GM21717 (cell line): ENCODE measurements around the gene RGL4.
"Not testable (repeated sequence)": the region's sequence is repeated elsewhere in the genome, so short reads cannot be mapped to it uniquely, and the experiment has no call there.

Experiments used
- ATAC-seq: cut with Tn5 transposase; IDR thresholded peaks from one replicate; pipeline ENCODE4 v1.9.1; 2021; ENCODE audit warnings: mild to moderate bottlenecking, moderate library complexity; ENCODE audit not compliant: unreplicated experiment

The RGL4 gene

DNA sequence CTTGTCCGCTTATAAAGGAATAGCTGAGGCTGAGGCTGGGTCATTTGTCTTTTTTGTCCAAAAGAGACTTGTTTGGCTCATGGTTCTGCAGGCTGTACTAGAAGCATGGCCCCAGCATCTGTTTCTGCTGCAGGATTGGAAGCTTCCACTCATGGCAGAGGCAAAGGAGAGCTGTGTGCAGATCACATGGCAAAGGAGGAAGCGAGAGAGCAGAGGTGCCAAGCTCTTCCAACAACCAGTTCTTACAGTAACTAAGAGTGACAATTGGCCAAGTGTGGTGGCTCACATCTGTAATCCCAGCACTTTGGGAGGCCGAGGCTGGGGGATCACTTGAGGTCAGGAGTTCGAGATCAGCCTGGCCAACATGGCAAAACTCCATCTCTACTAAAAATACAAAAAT, 37.3 kb downstream of the RGL4 start:
- not testable (repeated sequence) for ATAC-seq

DNA sequence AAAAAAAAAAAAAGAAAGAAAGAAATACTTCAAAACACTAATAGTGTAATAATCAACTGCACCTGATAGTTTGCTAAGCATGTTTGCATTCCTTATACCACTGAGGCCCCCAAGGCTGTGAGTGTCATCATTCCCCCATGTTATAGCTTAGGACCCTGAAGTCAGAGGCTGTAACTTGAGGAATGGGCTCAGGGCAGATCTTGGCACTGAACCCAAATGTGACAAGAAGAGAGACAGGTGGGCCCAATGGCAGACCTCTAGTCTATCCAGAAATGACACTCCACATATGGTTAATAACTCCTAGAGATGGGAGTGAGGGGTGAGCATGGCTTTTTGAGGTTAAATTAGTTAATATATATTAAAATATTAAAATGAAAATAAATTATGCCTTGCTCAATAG, 46.9 kb downstream of the RGL4 start:
- ATAC-seq: no peak

DNA sequence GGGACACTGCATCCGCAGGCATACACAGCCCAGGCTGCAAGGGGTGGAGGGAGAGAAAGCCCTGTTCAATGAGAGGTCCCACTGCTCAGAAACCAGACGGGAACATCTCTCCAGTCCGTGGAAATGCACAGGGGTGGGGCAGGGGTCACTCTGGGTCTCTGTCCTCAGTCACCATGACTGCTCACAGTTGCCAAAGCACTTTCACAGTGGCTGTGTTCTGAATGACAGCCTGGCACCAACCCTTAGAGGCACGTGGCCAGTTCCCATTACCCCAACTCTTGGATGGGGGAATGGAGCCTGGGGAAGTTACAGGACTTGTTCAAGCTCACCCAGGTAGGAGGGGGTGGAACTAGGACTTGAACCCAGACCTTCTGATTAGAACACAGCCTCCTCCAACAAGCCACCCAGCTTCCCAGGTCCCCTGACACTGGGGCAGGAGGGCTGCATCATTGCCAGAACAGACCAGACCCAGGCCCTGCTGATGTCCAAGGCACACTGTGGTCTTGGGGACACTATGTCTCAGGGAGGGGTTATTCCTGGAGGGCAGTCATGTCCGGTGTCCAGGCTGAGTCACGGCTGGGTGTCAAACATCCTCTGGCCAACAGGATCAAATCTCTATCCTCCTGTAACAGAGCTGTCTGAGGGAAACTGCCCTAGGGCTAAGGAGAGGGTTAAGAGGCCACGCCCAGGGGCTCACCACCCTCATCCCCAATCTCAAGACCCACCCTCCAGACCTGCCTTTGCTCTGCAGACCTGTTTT, 51.9 kb downstream of the RGL4 start:
- no peak for ATAC-seq

DNA sequence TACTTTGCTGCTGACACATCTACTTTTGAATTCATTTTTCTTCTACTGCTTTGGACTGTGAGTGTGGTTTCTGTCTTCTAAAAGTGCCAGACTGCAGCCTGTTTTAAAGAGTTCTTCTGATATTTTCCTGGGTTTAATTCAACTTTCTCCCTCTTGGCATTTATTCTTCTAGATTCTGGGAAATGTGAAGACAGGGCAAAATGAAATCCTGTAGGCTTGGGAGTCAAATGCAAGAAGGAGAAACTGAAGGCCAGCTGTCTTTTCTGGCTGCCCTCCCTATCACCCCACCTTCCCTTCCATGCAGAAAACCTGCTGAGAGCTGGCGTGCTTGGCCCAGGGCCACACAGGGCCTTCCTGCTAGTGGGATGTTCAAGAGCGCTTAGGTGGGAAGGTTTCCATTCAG, 52.5 kb downstream of the RGL4 start:
- ATAC-seq: no peak

DNA sequence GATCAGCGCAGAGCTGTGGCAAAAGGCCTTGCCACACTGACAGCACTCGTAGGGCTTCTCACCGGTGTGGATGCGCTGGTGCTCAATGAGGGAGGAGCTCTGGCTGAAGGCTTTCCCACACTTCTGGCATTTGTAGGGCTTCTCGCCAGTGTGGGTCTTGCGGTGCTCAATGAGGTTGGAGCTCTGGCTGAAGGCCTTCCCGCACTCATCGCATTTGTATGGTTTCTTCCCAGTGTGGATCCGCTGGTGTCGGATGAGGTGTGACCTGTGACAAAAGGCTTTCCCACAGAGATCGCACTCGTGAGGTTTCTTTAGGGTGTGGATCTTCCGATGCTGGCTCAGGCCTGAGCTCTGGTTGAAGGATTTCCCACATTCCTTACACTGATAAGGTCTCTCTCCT, 53.2 kb downstream of the RGL4 start:
- ATAC-seq: no peak

DNA sequence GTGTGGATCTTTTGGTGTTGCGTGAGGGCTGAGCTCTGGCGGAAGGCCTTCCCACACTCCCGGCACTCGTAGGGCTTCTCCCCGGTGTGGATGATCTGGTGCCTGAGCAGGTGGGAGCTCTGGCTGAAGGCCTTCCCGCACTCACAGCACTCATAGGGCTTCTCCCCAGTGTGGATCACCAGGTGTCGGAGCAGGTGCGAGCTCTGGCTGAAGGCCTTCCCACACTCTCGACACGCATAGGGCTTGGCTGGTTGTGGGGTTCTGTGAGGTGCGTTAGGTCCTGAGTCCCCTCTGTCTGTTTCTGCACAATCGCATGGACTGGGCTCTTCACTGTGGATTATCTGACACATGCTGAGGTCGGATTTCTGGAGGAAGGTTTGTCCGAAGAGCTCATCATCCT, 53.7 kb downstream of the RGL4 start:
- no peak for ATAC-seq

DNA sequence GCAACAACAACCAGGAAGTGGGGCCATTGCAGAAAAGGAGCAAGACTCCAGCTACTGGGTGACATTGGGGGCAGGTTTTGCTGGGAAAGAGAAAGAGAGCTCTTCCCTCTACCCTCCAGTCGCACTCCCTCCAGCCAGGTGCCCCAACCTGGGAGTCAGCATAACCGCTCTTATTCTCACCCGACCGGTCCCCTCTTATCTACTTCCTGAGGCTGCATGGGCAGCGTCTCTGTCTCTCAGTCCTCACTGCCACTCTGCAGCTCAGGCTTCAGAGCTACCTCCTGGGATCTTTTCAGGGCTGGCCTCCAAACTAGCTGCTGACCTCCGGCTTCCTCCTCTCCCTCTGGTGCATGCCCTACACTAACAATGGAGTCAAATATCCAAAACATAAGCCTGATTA, 55.0 kb downstream of the RGL4 start:
- ATAC-seq: no peak
